Panc1 (cell line): ENCODE data around the gene HCN4.

ENCODE experiments used
- CTCF ChIP-seq: fragments of 450-650 bp; IDR thresholded peaks from 2 replicates; pipeline ENCODE4 v1.5.1; 2017; ENCODE audit warnings: mild to moderate bottlenecking
- POLR2AphosphoS5 ChIP-seq: IDR thresholded peaks from 2 replicates; pipeline ENCODE4 v1.6.1; 2012; ENCODE audit warnings: mild to moderate bottlenecking, low read depth, low read length, moderate library complexity
- REST ChIP-seq, 2 experiments: IDR thresholded peaks; 2 replicates each; pipeline ENCODE4 v1.6.1; 2011 to 2012; ENCODE audit warnings: low read depth in 2 of 2, control low read depth in 1 of 2, low read length in 1 of 2, mild to moderate bottlenecking in 1 of 2, moderate library complexity in 1 of 2; ENCODE audit not compliant: insufficient read depth in 1 of 2
- TCF7L2 ChIP-seq: IDR thresholded peaks from 2 replicates; pipeline ENCODE4 v1.6.1; 2011; ENCODE audit warnings: mild to moderate bottlenecking, low read depth, low read length, inconsistent platforms

GRCh38 chr15:73283366-73283962 is 85.3 kb downstream of the HCN4 start:
- TF ChIP-seq CTCF, result no peak
- TF ChIP-seq POLR2AphosphoS5, result no peak
- TF ChIP-seq REST (IDR thresholded peaks at IDR 0.05; ENCODE audit: insufficient read depth in 1 of 2, low read depth in 2 of 2, low read length in 1 of 2), result no peak
- no peak for TF ChIP-seq TCF7L2
